KG1 (cell line): Measurements from ENCODE around the gene TSPO.
"Not testable (repeated sequence)": the region's sequence is repeated elsewhere in the genome, so short reads cannot be mapped to it uniquely, and the experiment has no call there.

Source experiments
- DNase-seq: peaks from one replicate; lab custom pipeline; 2025; lab: John Stamatoyannopoulos, UW

The TSPO gene

DNA sequence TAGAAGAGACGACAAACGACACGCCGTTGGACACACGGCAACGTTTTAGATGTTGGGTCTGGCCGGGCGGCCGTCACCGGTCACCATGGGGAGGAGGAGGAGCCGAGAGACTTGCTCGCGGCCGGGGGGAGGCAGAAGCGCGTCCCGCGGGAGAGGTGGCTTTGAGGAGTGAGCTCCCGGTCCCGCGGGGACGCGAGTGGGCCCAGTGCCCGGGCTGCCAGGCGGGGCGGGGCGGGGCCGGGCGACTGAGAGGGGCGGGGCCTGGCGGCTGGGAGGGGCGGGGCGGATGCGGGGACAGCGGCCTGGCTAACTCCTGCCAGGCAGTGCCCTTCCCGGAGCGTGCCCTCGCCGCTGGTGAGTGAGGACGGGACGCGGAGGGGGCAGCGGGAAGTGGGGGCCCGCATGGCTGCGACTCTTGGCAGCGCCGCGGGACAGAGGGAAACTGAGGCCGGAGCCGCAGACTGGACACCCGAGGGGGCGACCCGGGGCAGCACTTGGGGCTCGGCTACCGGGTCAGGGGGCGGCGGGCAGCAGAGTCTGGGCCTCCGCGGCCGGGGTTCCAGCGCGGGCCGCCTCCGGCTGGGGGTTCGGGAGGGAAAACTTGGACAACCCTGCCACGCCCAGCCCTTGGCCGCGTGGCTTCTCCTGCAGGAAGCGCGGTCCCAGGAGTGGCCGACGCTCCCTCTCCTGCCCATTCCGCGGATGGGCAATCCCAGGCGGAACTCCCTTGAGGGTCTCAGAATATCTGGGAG lies at the start of gene TSPO:
TSS of gene TSPO (plus strand) at position 309 of the 752 bp plus-strand sequence. CDS start 7,680 bp downstream, outside the sequence.
- DNase-seq = no peak

DNA sequence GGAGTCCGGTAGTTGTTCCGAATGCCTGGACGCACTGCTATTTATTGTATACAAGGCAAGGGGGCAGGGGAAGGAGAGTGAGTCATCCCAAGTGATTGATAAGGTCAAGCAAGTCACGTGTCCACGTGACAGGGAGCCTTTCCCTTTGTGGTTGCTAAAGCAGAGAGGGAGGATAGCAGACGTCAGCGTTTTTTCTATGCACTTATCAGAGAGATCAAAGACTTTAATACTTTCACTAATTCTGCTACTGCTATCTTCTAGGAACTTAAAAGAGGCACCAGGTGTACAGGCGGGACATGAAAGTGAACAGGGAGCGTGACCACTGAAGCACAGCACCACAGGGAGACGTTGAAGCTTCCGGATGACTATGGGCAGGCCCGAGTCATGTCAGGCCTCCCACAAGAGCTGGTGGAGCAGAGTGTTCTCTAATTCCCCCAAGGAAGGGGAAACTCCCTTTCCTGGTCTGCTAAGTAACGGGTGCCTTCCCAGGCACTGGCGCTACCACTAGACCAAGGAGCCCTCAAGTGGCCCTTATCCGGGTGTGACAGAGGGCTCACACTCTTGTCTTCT lies 47.2 kb upstream of the TSPO start:
- not testable (repeated sequence) for DNase-seq

DNA sequence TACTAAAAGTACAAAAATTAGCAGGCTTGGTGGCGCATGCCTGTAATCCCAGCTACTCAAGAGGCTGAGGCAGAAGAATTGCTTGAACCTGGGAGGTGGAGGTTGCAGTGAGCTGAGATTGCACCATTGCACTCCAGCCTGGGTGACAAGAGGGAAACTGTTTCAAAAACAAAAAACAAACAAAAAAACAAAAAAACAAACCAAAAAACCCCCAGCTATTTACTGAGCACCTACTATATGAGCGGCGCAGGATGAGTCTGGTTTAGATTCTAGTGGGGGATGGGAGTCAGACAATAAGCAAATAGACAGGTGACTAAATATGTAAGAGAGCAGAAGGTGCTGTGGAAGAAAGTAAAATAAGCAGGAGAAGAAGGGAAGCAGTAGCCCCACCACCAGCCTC lies 46.4 kb upstream of the TSPO start:
- DNase-seq = not testable (repeated sequence)

DNA sequence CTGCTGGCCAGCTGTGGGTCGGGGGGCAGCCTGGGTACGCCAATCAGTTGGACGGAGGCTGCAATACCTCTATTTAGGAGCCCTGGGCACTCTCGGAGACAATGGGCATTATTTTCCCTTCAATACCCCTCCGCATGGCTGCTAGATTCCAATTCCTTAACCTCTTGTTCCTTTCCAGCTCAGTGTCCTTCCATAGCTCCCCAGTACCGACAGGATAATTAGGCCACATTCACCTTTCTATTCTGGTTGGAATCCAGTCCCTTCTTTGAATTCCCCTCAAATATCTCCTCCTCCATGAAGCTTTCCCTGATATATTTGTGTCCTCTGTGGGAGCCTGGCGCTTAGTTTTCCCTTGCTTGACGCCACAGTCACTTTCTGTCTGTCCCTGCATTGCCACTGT lies 45.1 kb upstream of the TSPO start:
- no peak for DNase-seq

DNA sequence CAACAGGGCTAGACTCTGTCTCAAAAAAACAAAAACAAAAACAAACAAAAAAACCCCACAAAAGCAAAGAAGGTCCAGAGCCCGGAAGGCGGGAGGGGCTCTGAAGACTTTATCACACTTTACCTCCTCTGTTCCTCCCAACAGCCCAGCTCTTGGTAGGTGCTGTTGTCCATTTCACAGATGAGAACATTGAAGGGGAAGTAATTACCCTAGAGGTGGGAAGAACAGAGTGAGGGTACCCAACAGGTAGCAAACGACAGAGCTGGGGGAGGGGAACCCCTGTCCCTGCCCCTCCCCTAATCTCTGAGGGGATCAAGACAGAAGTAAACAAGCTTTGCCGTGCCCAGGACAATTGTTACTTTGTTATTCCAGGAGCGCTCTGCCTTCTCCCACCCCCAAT lies 41.8 kb upstream of the TSPO start:
- DNase-seq = no peak

DNA sequence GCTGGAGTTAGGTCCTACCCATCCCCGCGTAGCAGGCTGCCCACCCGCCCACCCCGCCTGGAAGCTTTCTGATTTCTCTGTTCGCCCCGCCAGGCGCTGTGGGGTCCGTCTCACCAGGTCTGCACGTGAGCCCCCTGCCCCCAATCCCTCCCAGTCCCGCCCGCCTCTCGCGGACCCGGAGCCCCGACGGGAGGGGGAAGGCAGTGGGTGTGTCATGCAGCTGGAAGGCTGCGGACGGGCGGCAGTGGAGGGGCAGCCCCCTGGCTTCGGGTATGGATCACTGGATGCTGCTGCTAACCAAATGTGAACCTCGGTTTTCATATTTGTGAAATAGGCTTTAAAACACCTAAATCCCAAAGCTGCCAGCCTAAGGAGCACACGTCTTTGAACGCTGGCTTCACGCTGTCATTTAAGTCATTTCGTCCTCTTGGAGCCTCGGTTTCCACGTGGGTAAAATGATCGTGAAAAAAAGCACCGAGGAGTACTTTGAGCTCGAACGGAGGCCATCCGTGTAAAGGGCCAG lies 41.4 kb upstream of the TSPO start:
- no peak for DNase-seq

DNA sequence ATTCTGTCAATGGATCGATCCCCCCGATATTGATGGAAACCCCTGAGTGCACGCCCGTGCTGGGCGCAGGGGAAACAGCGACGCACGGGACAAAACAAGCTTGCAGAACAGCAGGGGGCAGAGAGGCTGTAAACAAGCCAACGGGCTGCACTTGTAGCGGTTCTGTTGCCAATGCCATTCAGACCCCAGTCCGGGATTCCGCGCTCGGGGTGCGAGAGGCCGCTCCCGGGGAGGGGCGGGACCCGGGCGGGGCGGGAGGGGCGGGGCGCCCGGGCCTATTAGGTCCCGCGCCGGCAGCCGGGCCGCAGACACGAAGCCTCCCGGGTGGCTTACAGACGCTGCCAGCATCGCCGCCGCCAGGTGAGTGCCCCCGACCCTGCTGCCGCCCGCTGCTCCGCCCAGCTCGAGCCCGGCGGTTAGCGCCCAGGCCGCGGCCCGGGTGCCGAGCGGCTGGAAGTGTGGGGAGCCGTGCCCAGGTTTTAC lies 40.9 kb upstream of the TSPO start, which contains the start of gene BIK:
TSS of gene BIK (plus strand) at position 307 of the 483 bp plus-strand sequence. CDS start 13,273 bp downstream, outside the sequence.
- no peak for DNase-seq

DNA sequence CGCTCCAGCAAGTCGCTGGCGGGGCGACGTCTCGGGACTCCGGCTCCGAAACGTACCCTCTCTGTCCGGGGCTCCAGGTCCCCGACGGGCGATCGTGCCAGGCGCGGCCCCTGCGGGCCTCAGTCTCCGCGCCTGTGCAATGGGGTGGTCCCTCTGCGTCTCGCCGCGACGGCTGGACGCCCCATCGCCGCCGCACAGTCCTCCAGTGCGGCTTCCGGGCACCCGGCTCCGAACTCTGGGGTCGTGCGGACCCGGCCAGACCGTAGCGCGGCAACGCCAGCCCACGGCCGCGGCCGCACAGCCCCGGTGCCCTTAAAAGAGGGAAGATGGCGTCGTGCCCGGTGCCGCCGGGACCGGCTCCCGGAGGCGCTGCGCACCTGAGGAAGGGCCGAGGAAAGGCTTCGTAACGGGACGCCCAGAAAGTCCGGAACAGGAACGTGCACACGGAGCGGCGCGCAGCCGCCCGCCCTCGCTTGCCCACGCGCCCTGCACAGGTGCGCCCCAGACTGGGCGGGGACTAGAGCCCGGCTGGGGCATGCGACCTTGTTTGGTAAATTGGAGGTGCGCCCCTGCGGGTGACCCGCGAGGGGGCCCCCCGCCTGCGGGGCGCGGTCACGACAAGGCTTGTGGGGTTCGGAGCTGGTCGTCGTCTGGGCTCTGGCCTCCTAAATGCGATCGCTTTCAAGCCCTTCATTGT lies 40.3 kb upstream of the TSPO start:
- DNase-seq = no peak

DNA sequence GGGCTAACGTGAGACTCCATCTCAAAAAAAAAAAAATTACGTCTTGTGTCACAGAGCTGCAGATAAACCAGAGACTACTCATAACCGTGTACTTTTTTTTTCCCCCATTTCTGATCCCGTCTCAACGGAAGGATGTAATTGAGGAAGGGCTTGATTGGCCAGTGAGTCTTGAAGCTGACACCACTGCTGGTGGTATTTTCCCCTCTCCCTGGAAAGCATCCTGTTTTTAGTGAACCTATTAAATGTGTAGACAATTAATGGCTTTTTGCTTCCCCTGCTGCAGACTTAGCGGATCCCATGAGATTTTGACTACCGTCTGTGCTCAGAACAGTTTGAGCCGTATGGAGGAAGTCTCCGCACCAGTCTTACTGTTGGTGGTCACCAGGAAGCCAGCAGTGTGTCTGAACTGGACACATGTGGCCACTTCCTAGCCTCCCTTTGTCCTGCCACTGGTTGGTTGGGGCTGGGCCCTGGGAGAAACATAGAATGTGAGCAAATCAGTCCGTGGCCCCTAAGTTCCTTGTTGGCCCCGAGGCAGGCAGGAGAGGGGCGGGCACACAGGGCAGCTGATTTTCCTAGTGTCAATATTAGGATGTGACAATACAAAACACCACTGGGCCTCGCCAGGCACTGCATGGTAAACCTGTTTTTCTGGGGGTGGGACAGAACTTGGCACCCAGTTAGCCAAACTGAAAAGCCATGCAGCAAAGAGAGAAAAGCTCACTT lies 37.7 kb upstream of the TSPO start:
- DNase-seq = no peak

DNA sequence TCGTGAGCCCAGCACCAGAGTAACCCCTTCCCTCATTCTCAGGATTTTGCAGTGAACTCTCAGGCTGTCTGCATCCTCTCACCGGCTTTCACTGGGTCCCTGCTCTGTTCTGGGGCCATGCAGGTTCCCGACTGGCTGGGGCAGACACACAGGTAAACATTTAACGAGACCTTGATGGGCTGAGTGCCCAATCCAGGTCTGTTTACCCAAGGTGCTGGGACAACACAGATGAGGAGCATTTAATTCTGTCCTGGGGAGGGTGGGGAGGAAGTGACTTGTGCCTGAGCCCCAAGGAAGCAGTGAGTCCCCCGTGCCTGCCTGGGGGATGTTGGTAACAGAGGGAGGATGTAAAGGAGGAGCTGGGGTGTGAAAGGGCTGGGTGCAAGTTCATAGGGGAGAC lies 36.4 kb upstream of the TSPO start:
- no peak for DNase-seq

DNA sequence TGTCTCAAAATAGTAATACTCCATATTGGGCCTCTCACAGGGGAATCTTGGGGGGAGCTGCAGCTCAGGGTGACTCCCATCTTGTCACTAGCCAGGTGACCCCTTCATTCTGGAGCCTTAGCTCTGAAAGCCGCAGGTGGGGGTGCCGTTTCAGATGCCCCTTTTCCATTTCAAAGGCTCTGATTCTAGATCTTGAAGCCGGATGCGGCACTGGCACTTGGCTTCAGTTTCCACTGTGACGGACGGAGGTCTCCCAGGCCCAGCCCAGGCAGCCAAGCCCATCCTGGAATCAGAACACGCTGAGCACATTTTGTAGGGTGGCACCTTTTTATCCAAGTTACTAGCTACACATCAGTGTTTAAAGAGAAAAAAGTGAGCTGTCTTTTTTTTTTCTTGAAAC lies 34.4 kb upstream of the TSPO start:
- DNase-seq = no peak

DNA sequence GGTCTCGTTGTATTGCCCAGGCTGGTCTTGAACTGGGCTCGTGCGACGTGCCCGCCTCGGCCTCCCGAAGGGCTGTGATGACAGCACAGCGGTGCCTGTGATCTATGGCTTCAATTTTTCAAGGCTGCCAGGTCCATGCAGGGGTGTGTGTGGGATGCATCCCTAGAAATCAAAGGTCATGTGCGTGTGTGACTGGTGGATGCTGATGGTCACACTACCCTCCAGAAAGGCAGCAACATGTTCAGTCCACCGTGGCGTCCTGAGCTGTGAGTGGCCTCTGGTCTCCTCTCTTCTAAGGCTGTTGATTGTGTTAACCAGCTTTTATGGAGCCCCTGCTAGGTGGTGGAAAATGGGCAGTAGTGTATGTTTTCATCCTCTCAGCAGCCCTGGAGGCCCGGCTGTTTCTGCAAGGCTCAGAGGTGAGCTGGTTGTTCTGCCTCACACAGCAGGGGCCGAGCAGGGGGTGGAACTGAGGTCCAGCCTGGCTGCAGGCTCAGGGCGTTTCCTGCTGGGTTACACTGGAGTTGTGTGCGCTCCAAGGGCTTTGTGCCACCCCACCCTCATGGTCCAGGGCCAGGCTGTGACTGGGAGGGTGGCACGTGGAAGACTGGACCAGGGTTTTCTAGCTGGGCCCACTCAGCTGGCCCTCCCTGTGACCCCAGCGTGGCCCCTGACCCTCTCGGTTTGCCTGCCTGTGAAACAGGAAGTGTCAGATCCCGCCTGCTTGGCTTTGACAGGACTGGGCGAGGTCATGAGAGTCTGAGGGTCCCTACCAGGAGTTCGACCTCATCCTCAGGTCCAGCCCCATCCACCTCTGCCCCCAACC lies 33.1 kb upstream of the TSPO start:
- no peak for DNase-seq

DNA sequence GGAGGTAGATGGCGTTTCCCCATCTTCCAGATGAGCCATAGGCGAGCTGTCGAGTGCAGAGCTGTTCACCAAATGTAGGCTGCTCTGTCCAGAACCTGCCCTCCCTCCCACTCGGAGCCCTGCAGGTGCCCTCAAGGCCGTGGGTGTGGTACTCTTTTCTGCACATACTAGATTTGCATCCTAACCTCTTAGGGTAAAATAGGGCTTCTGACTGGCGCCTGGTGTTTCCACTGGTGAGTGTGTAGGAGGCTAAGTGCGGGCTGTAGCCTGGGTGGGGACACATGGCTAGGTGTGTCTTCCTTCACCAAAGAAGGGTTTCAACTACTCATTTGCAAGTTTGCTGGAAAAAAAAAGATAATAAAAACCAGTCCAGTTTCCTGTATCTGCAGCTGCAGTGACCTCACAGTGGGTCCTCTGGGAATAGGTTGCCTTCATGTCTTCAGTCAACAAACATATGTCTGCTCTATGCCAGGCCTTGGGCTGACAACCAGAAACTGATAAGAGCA lies 32.4 kb upstream of the TSPO start:
- no peak for DNase-seq

DNA sequence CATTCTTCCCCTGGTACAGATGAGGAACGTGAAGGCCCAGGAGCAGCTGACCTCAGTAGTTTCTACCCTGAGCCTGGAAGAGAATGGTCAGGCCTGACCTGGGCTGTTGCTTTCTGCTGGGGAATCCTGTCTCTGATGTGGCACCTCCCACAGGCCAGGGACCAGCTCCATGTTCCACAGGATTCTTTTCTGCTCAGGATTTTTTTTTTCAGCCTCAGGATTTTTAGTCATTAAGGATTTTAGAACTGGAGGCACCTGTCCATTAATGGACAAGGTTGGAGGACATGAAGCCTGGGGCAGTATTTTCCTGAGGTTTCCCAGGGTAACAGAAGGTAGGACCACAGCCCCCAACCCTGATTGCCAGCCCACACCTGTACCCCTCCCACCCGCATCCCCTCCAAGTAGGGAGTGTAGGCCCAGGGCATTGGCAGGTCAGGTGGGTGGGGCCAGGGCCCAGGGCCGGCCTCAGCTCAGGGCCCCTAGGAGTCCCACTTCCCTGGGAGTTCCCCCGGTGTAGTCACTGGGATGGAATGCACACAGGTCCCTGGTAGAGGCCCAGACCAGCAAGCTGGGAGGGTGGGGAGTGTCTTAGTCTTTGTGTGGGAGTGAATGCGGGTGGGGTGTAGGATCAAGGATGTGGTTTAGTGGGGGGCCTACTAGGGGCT lies 24.7 kb upstream of the TSPO start:
- no peak for DNase-seq

DNA sequence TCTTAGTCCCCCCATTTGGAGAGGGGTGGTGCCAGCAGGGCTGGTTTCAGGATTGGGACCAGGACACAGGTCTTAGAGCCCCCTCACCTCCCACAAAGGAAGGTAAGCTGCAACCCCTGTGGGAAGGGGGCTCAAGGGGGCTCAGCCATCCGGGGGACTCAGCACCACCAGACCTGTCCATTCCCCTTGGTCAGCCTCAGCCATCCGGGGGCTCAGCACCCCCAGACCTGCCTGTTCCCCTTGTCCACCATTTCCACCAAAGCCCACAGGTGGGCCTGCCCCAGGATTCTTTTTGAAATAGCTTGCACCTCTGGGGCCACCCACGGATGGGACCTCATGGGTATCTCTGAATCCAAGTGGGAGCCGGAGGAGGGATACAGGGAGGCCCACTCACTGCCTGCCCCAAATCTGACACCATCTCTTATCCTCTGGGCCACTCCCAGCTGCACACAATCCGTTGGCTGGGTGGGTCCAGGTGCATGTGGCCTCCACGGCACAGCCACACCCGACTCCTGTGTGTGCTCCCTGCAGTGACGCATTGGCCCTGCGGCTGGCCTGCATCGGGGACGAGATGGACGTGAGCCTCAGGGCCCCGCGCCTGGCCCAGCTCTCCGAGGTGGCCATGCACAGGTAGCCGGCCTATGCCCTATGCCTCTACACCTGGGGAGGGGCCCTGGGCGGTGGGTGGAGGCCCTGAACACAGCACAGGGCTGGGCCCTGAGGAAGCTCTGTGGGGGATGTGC lies 24.0 kb upstream of the TSPO start:
- no peak for DNase-seq

DNA sequence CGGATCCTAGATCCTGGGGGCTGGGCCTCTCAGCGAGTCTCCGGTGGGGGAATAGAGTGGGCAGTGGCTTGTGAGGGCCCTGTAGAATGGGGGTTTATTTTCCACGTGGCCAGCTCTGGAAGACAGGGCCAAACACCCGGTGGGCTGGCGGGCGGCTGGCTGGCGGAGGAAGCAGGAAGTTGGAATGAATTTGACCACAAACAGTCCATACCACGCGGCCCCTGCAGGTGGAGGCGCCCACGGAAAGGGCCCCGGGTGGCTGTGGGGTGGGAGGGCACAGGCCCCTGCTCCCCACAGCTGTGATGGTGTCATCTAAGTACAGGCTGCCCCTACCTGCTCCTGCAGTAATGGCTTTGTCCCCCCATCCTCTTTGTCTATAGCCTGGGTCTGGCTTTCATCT lies 23.2 kb upstream of the TSPO start:
- DNase-seq = no peak

DNA sequence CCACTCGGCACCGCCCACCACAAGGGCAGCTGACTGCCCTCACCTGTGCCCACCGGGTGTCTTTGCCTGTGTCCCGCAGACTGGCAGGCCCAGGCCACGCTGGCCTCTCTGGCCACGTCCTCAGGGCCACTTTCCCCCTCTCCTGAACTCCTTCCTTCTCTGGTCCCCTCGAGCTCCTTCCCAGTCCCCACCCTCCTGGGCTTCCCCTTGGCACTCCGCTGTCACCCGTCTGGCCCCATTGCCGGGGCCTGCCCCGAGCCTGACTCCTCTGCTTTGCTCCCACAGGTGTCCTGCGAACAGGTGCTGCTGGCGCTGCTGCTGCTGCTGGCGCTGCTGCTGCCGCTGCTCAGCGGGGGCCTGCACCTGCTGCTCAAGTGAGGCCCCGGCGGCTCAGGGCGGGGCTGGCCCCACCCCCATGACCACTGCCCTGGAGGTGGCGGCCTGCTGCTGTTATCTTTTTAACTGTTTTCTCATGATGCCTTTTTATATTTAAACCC lies 22.4 kb upstream of the TSPO start:
- DNase-seq = no peak

DNA sequence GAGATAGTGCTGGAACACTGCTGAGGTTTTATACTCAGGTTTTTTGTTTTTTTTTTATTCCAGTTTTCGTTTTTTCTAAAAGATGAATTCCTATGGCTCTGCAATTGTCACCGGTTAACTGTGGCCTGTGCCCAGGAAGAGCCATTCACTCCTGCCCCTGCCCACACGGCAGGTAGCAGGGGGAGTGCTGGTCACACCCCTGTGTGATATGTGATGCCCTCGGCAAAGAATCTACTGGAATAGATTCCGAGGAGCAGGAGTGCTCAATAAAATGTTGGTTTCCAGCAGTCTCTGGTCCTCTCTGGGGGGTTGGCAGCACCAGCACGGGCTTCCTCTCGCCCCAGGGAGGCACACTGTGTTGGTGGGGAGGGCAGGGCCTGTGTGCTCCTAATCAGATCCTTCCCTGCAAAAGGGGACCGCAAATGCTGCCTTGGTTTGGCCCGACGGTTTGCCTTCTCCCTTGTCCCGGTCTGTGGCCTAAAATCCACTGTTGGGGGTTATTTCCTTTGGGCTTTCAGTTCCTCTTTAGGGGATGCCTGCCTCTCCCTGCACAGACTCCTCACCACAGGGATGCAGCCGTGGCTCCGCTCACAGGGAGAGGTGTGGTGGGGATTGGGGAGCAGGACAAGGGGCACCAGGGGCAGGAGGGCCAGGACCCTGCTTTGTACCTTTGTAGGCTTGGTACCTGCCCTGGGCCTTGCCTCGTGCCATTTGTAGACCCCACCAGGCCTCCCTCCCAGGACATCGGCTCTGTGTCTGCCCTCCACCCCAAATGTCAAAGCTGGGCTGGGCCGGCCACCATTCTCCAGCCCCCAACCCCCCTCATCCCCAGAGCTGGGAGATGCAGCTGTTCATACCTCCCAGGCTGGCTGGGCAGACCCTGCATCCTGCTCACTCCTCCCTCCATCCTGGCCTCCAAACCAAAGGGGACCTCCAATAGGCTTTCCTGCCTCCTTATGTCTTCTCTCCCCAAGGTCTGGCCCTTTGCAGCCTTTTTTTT lies 21.6 kb upstream of the TSPO start:
- DNase-seq = no peak
